H9 (cell line): Measurements from ENCODE around the gene EDEM2. TPM values are rescaled to one million over a fixed set of nuclear protein-coding genes. Genes with fewer than 3 reads are reported as not detected.

ENCODE experiments used
- DNase-seq: peaks from one replicate; pipeline ENCODE4 v3.0.0-alpha.2; 2017
- H2AFZ ChIP-seq: one replicate; pipeline ENCODE4 v1.6.1; 2013; ENCODE audit warnings: mild to moderate bottlenecking, low read length, control low read depth, moderate library complexity
- H2AK5ac ChIP-seq: 2 replicates; pipeline ENCODE4 v1.6.1; 2013; ENCODE audit warnings: low read length, control low read depth, mixed read lengths; ENCODE audit not compliant: insufficient read length
- H2BK120ac ChIP-seq: one replicate; pipeline ENCODE4 v1.6.1; 2013; ENCODE audit warnings: low read depth, mild to moderate bottlenecking, low read length, control low read depth, inconsistent platforms; ENCODE audit not compliant: poor library complexity, severe bottlenecking
- H2BK12ac ChIP-seq: 2 replicates; pipeline ENCODE4 v1.6.1; 2013; ENCODE audit warnings: low read length, control low read depth, mixed read lengths, low read depth; ENCODE audit not compliant: insufficient read length
- H2BK15ac ChIP-seq: 2 replicates; pipeline ENCODE4 v1.6.1; 2013; ENCODE audit warnings: low read depth, low read length, control low read depth
- H2BK20ac ChIP-seq: one replicate; pipeline ENCODE4 v1.6.1; 2013; ENCODE audit warnings: low read depth, mild to moderate bottlenecking, low read length, control low read depth, inconsistent platforms; ENCODE audit not compliant: poor library complexity, severe bottlenecking
- H2BK5ac ChIP-seq: 2 replicates; pipeline ENCODE4 v1.6.1; 2013; ENCODE audit warnings: low read length, control low read depth, mixed read lengths; ENCODE audit not compliant: insufficient read length
- H3K14ac ChIP-seq: 2 replicates; pipeline ENCODE4 v1.6.1; 2013; ENCODE audit warnings: low read length, control low read depth; ENCODE audit not compliant: insufficient read depth
- H3K18ac ChIP-seq: 2 replicates; pipeline ENCODE4 v1.6.1; 2013; ENCODE audit warnings: low read depth, mild to moderate bottlenecking, mixed read lengths, low read length, control low read depth; ENCODE audit not compliant: insufficient read length
- H3K23ac ChIP-seq: 2 replicates; pipeline ENCODE4 v1.6.1; 2013; ENCODE audit warnings: low read length, control low read depth, mixed read lengths, low read depth; ENCODE audit not compliant: insufficient read length
- H3K23me2 ChIP-seq: 2 replicates; pipeline ENCODE4 v1.6.1; 2013; ENCODE audit warnings: low read depth, mild to moderate bottlenecking, mixed read lengths, low read length, control low read depth; ENCODE audit not compliant: insufficient read length, poor library complexity, severe bottlenecking
- H3K27ac ChIP-seq: 2 replicates; pipeline ENCODE4 v1.5.1; 2013; ENCODE audit warnings: low read length, control low read depth, mixed read lengths, low read depth; ENCODE audit not compliant: insufficient read length
- H3K27me3 ChIP-seq: 2 replicates; pipeline ENCODE4 v1.6.1; 2013; ENCODE audit warnings: low read length, control low read depth, inconsistent platforms; ENCODE audit not compliant: insufficient read depth
- H3K4ac ChIP-seq: 2 replicates; pipeline ENCODE4 v1.6.1; 2013; ENCODE audit warnings: low read depth, mild to moderate bottlenecking, control low read depth, inconsistent platforms, low read length, moderate library complexity
- H3K4me1 ChIP-seq: 2 replicates; pipeline ENCODE4 v1.6.1; 2013; ENCODE audit warnings: low read length, control low read depth, inconsistent platforms; ENCODE audit not compliant: insufficient read depth
- H3K4me2 ChIP-seq: 2 replicates; pipeline ENCODE4 v1.6.1; 2013; ENCODE audit warnings: low read length, control low read depth, mixed read lengths; ENCODE audit not compliant: insufficient read length, insufficient read depth
- H3K56ac ChIP-seq: 2 replicates; pipeline ENCODE4 v1.6.1; 2013; ENCODE audit warnings: low read depth, mild to moderate bottlenecking, mixed read lengths, low read length, control low read depth; ENCODE audit not compliant: insufficient read length
- H3K79me1 ChIP-seq: 2 replicates; pipeline ENCODE4 v1.6.1; 2013; ENCODE audit warnings: low read depth, mild to moderate bottlenecking, moderate library complexity, low read length, control low read depth, inconsistent platforms; ENCODE audit not compliant: insufficient read depth, poor library complexity, severe bottlenecking
- H3K79me2 ChIP-seq: 2 replicates; pipeline ENCODE4 v1.6.1; 2013; ENCODE audit warnings: low read length, control low read depth, inconsistent platforms; ENCODE audit not compliant: insufficient read depth
- H3K9ac ChIP-seq: 2 replicates; pipeline ENCODE4 v1.6.1; 2013; ENCODE audit warnings: low read length, control low read depth, mixed read lengths; ENCODE audit not compliant: insufficient read length; ENCODE audit errors: extremely low read depth
- H3K9me3 ChIP-seq: one replicate; pipeline ENCODE4 v1.6.1; 2013; ENCODE audit warnings: low read depth, low read length, inconsistent platforms; ENCODE audit not compliant: control insufficient read depth
- H3T11ph ChIP-seq: one replicate; pipeline ENCODE4 v1.6.1; 2013; ENCODE audit warnings: mild to moderate bottlenecking, low read length, control low read depth, inconsistent platforms
- H4K20me1 ChIP-seq: one replicate; pipeline ENCODE4 v1.6.1; 2013; ENCODE audit not compliant: control insufficient read depth, insufficient read length, insufficient read depth
- H4K5ac ChIP-seq: 2 replicates; pipeline ENCODE4 v1.6.1; 2013; ENCODE audit warnings: low read depth, mild to moderate bottlenecking, mixed read lengths, low read length, control low read depth; ENCODE audit not compliant: insufficient read length
- H4K8ac ChIP-seq: replicated peaks from 2 replicates; pipeline ENCODE4 v1.6.1; 2013; ENCODE audit warnings: low read length, control low read depth, mixed read lengths, low read depth; ENCODE audit not compliant: insufficient read length
- H4K91ac ChIP-seq: 2 replicates; pipeline ENCODE4 v1.6.1; 2013; ENCODE audit warnings: low read depth, mild to moderate bottlenecking, moderate library complexity, mixed read lengths, low read length, control low read depth; ENCODE audit not compliant: insufficient read length
- H3K27ac Mint-ChIP-seq, 3 experiments: 2 replicates in 2 of 3; 3 replicates in 1 of 3; pipeline ENCODE4 v1.8.0; 2020 to 2021; ENCODE audit warnings: mixed read lengths in 3 of 3, mild to moderate bottlenecking in 1 of 3, moderate library complexity in 1 of 3
- H3K27me3 Mint-ChIP-seq: 2 replicates; pipeline ENCODE4 v1.8.0; 2021; ENCODE audit warnings: low read depth, mild to moderate bottlenecking, moderate library complexity, mixed read lengths
- H3K36me3 Mint-ChIP-seq, 3 experiments: 2 replicates in 2 of 3; 3 replicates in 1 of 3; pipeline ENCODE4 v1.8.0; 2020 to 2021; ENCODE audit warnings: low read depth in 3 of 3, mixed read lengths in 3 of 3; ENCODE audit not compliant: insufficient read depth in 1 of 3
- H3K4me1 Mint-ChIP-seq, 2 experiments: 2 replicates each; pipeline ENCODE4 v1.8.0; 2020; ENCODE audit warnings: mixed read lengths in 2 of 2
- H3K4me3 Mint-ChIP-seq, 2 experiments: 2 replicates in 1 of 2; 3 replicates in 1 of 2; pipeline ENCODE4 v1.8.0; 2020 to 2021; ENCODE audit warnings: mild to moderate bottlenecking in 2 of 2, mixed read lengths in 2 of 2, moderate library complexity in 1 of 2
- H3K9me3 Mint-ChIP-seq, 2 experiments: 2 replicates in 1 of 2; 3 replicates in 1 of 2; pipeline ENCODE4 v1.8.0; 2020; ENCODE audit warnings: mild to moderate bottlenecking in 2 of 2, mixed read lengths in 2 of 2, moderate library complexity in 1 of 2
- WGBS: extraction: QIAGEN DNeasy Blood & Tissue Kit; methylation state at CpG from one replicate; pipeline ENCODE4 v1.1.7; 2013; ENCODE audit warnings: missing lambda C conversion rate, low lambda C conversion rate, mixed read lengths; ENCODE audit not compliant: insufficient read length; ENCODE audit errors: extremely low coverage; 5-methylcytosine and 5-hydroxymethylcytosine counted together
- total RNA-seq: library from RNA; stranded (reverse); gene quantifications from 2 replicates; pipeline ENCODE4 v1.2.1, GENCODE V29; 2021
- TF ChIP-seq, protein P1 (sequence below): fragments of 200-600 bp; sonication (generic); conservative IDR thresholded peaks from 3 replicates; pipeline ENCODE4 v1.8.0; 2021; ENCODE audit warnings: antibody characterized with exemption, mild to moderate bottlenecking

Gene EDEM2
- total RNA-seq, 1 experiment from 2014 or later, result 27.8 TPM

- Mint-ChIP-seq H3K4me3 (no peak overlapping the region), H3K9me3 (no peaks in the 10 kb centered on the region), H3K4me1 (no peaks in the 10 kb centered on the region), H3K36me3 (peaks cover 3 to 68% (median 57%) of the 10 kb centered on the region in 3 experiments; a peak in 5 of 7 replicates), H3K27me3 (no peaks in the 10 kb centered on the region), H3K27ac (peak overlapping the region in 1 of 3 experiments; percentile 46; a peak in 1 of 7 replicates)
- Histone ChIP-seq H4K5ac (no peak overlapping the region), H4K8ac (no peak overlapping the region), H3K56ac (no peak overlapping the region), H2BK20ac (no peak overlapping the region), H3K9ac (no peak overlapping the region), H3K23me2 (no peaks in the 10 kb centered on the region), H2BK5ac (no peak overlapping the region), H3K79me1 (no peaks in the 10 kb centered on the region), H3K14ac (no peak overlapping the region), H3K27ac (no peak overlapping the region), H2BK12ac (no peak overlapping the region), H3K4ac (no peak overlapping the region), H3K9me3 (no peaks in the 10 kb centered on the region), H4K91ac (no peak overlapping the region), H3K23ac (no peak overlapping the region), H4K20me1 (no peaks in the 10 kb centered on the region), H3T11ph (no peak overlapping the region), H3K4me2 (no peak overlapping the region), H2BK15ac (no peak overlapping the region), H3K79me2 (no peaks in the 10 kb centered on the region), H2BK120ac (no peak overlapping the region), H2AFZ (no peak overlapping the region), H2AK5ac (no peak overlapping the region), H3K18ac (no peak overlapping the region), H3K27me3 (no peaks in the 10 kb centered on the region), H3K4me1 (no peaks in the 10 kb centered on the region)
- TF ChIP-seq, protein P1, sequence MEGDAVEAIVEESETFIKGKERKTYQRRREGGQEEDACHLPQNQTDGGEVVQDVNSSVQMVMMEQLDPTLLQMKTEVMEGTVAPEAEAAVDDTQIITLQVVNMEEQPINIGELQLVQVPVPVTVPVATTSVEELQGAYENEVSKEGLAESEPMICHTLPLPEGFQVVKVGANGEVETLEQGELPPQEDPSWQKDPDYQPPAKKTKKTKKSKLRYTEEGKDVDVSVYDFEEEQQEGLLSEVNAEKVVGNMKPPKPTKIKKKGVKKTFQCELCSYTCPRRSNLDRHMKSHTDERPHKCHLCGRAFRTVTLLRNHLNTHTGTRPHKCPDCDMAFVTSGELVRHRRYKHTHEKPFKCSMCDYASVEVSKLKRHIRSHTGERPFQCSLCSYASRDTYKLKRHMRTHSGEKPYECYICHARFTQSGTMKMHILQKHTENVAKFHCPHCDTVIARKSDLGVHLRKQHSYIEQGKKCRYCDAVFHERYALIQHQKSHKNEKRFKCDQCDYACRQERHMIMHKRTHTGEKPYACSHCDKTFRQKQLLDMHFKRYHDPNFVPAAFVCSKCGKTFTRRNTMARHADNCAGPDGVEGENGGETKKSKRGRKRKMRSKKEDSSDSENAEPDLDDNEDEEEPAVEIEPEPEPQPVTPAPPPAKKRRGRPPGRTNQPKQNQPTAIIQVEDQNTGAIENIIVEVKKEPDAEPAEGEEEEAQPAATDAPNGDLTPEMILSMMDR, result no peak
- no peak for DNase-seq
- no CpG with 5 or more reads among the region's 5 CpGs for WGBS
Observed at GRCh38 chr20:35125753-35126152, 21.4 kb downstream of the EDEM2 start.
